ELF-1 (cell line): ENCODE measurements around the gene JARID2.
"Not testable (repeated sequence)": the region's sequence is repeated elsewhere in the genome, so short reads cannot be mapped to it uniquely, and the experiment has no call there.

ENCODE experiments used
- DNase-seq: peaks from one replicate; pipeline ENCODE4 v3.0.0-alpha.2; 2016; ENCODE audit warnings: low read depth, low spot score

The JARID2 gene

DNA sequence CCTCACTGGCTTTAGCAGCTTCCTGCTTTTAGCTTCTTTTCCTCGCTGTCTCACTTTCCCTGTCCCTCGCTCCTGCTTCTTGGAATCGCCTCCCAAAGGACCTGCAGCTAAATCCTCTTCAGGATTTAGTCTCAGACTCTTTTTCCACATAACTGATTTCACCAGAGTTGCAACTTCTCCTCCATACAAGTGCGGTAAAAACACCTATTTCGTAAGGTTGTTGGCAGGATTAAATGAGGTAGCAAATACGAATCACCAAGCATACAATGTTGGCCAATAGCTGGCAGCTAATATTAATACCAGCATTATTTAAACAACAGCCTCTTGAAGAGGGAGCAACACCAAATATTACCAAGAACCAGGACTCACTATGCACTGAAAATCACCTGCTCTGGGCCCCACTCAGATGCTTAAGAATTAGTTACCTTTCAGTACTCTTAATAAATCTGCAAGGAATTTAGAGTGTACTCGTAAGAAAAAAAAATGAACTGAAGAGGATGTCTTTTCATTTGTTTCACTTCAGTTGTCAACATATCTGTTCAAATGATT, 293.9 kb downstream of the JARID2 start:
- DNase-seq: no peak

DNA sequence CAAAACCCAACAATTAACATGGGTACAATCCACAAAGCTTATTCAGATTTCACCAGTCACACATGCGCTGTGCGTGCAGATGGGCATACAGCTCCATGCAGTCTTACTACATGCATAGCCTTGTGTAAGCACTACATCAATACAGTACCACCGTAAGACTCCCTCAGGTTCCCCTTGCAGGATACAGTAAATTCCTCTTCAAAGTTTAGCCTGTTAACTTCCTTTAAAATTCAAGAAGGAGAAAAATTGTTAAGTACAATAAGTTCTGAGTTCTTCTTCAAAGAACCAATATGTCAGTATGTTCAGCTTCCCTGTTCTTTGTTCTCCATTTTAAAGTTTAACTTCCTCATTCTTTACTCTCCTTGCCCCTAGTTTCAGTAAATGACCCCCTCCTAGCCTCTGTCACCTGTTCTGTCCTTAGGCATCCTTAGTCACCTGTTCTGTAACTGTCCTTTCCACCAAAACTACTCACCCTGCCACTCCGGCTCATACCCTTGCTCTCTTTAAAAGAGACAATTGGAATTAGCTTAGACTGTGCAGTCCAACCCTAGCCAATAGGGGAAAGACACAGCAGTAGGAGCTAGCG, 297.6 kb downstream of the JARID2 start:
- not testable (repeated sequence) for DNase-seq

DNA sequence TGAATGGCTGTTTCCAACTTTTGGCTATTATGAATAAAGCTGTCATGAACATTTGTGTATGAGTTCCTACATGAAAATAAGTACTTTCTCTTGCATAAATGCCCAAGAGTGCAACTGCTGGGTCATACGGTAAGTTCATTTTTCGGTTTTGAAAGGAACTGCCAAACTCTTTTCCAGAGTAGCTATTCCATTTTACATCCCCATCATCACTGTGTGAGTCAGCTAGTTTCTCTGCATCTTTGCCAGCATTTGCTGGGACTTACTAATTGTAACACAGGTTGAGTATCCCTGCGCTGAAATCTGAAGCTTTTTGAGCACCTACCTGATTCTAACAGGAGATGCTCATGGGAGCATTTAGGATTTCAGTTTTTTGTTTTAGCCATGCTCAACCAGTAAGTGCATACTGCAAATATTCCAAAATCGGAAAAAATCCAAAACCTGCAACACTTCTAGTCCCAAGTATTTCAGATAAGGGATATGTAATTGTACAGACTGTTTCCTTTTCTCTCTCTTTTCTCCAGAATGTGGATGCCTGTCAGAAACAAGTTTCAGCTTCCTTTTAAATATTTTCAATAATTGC, 298.5 kb downstream of the JARID2 start:
- DNase-seq: no peak

DNA sequence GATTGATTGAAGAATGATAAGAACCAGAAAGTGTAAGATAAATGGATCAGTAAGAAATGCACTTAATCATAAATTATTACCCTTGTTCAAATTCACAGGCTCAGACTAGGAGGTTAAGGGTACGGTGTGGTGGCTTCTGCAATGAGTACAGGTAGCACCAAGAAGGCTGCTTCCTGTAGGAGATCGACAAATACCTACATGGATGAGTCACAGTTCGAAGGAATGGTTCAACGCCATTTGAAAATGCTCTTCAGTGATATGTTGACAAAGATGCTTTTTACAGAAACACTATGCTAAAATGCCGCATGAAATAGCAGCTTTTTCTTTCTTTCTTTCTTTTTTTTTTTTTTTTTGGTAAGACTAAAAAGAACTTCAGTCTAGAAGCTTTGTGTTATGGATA, 300.7 kb downstream of the JARID2 start:
- DNase-seq: no peak

DNA sequence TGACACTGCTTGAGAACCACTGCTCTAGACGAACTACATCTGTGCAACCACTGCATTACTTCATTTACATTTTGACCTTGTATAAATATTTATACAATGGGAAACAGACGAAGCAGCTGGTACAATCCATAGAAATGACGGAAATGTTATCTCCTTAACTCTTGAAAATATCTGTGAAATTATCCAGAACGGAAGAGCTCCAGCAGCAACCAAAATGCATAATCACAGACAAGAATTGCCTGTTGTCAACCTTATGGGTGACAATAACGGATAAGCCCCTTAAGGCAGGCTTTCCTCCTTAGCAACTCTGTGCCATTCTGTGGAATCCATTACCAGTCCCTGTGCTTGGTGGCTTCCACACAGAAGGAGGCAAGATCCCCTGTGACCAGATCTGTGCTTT, 301.5 kb downstream of the JARID2 start:
- no peak for DNase-seq

DNA sequence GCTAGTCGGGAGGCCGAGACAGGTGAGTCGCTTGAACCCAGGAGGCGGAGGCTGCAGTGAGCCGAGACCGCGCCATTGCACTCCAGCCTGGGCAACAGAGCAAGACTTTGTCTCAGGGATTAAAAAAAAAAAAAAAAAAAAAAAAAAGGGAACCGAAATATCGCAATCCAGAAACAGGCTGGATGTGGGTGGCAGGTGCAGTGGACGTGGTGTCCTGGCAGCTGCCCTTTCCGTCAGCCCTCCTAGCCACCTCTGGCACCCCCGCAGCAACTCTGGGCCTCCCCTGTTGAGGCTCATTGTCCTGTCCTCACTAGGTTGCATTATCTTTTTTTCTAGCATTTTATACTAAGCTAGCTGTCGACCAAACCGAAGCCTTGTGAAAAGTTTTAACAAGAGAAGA, 303.5 kb downstream of the JARID2 start:
- no peak for DNase-seq

DNA sequence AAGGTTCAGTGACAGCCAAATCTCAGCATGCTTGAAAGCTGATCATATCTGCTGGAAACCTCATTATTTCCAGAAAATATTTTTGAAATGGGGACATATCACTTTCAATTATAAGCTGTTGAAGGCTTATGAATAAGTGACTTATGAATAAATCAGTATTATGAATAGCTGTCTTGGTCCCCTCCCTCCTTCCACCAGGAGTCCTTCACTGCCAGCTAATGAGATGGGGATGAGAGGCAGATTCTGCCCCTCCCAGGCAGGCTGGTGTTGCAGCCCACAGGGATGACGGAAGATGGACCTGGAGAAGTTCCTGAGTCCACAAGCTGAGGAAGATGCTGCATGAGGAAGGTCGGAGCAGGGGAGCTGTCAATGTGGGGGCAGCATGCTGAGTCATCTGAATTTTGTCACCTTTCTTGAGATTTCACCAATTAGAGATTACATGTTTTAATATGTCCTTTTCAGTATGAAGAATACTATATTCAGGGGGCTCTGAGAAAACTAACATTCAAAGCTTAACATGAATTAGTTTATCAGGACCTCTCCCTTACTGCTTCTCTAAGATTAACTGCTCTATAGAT, 304.8 kb downstream of the JARID2 start:
- no peak for DNase-seq

DNA sequence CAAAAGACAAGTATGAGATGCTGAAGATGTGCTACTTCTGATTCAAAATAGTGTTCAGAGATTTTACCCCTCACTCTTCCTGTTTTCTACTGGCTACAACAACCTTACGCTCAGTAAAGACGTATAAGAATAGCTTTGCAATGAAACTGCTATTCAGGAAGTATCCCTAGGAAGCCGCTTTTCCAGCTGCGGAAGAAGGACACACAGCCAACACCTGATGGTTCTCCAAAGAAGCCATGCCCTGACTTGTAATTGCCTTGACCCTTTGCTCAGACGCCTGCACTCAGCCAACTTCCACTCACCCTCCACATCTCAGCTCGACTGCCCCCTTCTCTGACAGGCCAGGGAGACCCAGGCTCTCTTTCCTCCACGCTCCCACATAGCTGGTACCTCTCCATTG, 305.4 kb downstream of the JARID2 start:
- DNase-seq: no peak

DNA sequence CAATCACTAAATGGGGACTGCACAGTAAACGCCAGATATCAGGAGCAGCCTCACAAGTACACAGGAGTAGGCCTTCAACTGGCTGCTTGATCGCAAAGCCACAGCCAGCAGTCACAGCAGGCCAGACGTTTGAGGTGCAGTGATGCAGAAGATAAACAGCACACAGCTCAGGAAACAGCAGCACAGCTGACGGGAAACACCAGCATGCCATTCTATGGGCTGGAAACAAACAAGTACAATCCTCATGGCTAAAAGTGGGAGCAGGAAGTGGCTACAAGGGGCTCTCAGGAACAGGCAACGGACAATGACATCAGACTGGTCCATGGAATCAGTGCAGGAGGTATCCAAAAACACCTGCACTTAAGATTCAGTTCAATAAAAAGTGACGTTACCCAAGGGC, 305.9 kb downstream of the JARID2 start:
- peak; percentile 65 for DNase-seq

DNA sequence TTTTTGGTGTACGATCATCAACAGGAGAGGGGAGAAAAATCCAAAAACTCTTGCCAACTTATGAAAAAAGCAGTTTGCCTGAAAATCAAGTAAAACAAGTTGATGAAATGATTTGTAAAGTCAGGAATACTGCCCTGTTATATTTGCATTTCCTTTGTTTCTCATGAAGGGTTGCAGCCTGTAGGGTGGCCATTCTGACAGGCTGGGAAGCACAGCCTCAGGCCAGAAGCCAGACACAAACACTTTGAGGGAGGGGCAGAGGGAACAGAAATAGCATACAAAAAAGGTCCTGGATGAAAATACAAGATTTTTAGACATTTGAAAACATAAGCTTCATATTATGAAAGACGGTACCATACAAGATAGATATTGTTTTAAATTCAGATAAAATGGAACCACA, 307.2 kb downstream of the JARID2 start:
- peak; percentile 70 for DNase-seq

DNA sequence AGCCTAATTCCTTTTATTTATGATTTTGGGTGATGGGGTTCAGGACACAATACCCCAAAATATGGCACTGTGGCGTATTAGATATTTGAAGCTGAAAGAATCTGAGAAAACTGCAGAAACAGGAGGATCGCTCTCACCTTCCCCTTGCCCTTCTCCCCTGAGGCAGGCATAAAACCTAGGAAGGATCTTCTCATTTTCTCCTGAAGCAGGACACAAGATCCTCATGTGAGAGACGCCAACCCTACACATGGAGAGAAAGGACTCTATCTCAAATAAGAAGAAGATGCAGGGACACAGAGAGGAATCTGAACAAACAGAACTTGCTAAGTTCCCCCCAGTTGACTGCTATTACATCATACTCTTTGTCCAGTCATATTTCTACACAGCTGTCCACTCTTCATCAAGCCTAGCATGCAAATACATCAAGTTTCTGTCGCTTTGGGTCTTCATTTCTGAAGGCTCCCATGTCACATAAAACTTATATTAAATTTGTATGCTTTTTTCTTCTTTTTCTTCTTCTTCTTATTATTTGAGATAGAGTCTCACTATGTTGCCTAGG, 307.9 kb downstream of the JARID2 start:
- DNase-seq: no peak

DNA sequence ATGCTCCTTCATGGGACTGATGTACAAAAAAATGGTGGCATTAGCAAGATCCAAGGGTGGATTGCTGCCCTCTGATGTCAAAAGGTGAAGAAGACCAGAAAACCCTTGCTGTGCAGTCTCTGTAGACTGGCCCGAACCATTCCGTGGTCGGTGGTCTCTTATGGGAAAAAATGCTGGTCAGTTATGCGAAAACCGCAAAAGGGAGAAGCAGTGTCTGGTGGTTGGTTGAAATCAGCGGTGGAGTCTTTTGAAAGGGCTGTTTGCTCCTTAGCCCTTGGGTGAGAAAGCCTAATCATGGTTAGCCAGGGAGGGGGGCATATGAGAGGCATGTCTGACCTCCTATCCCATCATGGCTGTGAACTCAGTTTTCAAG, 308.8 kb downstream of the JARID2 start:
- DNase-seq: peak; percentile 24

DNA sequence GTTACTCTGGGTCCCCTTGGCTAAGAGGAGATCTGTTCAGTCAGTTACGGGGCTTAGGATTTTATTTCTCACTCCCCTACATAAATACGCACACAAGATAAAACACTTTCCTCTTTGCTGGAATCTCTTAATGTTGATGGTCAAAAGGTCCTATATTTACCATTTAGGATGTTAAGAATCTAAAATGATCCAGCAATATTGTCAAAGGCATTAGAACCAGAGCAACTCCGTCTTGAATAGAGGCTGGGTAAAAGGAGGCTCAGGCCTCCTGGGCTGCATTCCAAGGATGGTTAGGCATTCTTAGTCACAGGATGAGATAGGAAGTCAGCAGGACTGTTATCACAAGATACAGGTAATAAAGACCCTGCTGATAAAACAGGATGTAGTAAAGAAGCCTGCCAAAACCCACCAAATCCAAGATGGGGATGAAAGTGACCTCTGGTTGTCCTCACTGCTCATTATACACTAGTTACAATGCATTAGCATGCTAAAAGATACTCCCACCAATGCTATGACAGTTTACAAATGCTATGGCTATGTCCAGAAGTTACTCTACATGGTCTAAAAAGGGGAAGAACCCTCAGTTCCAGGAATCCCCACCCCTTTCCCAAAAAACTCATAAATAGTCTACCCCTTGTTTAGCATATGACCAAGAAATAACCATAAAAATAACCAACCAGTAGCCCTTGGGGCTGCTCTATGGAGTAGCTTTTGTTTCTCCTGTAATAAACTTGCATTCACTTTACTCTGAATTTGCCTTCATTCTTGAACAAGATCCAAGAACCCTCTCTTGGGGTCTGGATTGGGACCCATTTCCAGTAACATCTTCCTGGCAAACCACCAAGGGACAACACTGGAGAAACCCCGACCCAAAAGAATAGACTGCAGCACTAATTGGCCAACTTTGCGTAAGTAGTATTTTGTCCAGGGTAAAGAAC, 309.5 kb downstream of the JARID2 start:
- peak; percentile 44 for DNase-seq

DNA sequence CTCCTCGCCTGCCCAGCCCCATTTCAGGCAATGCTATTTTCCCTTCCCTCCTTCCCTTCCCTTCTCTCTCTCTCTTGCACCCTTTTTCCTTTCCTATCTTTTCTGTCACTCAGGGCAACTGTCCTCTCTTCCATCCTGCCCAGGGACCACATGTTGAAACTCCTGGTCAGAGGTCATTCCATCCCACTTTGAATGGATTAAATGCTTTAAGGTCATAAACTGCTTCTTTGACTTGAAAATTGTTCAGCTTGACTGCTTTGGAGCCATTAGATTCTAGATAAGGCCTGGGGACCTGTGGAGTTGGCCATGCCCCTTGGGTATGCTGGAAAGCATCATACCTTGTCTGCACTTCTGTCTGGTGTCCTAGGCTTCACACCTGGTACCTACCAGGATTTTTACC, 310.8 kb downstream of the JARID2 start:
- peak; percentile 56 for DNase-seq

DNA sequence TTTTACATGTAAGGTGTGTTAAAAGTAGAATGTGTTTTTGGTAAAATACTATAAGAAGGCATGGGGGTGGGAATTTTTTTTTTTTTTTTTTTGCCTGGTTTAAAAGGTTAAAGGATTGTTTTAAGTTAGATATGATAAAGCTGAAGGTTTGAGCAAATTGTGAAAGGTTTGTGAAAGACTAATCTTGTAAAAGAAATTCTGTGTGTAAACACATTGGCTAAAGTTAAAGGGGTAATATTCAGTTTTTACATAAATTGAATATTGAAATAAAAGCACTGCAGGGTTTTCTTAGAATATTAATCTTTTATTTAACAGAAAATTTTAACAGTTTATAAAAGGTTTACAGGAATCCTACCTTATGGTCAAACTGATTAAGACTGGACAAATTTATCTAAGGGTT, 311.3 kb downstream of the JARID2 start:
- no peak for DNase-seq

DNA sequence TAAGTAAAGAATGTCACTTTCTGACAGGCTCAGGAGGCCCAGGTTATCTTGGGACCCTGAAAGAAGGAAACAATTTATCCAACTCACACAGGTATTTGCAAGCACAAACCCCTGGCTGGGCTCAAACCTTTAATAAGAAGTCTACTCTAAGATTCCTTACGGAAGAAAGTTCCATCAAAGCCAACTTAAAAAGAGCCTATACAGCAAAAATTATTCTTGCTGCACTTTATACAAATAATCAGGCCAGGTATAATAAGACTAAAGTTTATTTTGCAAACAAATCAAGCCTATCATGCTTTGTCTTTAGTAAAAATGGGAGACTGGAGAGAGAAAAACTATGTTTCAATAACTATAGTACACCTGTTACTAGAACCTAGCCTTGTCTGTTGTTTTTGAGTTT, 314.8 kb downstream of the JARID2 start:
- DNase-seq: no peak

DNA sequence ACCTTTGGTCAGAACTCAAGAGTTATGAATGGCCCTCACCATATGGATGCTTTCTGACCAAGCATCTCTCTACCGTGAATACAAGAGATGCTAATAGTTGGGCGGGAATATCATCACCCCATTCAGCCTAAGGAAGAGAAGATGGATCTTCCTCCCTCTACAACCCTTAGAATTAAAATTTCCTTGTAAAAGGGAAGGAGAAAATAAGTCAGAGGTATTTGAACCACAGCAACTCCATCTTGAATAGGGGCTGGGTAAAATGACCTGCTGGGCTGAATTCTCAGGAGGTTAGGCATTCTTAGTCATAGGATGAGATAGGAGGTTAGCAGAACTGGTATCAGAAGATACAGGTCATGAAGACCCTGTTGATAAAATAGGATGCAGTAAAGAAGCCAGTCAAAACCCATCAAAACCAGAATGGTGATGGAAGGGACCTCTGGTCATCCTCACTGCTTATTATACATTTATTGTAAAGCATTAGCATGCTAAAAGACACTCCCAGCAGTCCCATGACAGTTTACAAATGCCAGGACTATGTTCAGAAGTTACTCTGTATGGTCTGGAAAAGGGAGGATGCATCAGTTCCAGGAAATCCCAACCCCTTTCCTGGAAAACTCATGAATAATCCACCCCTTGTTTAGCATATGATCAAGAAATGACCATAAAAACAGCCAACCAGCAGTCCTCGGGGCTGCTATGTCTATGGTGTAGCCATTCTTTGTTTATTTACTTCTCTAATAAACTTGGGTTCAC, 315.8 kb downstream of the JARID2 start:
- DNase-seq: no peak

DNA sequence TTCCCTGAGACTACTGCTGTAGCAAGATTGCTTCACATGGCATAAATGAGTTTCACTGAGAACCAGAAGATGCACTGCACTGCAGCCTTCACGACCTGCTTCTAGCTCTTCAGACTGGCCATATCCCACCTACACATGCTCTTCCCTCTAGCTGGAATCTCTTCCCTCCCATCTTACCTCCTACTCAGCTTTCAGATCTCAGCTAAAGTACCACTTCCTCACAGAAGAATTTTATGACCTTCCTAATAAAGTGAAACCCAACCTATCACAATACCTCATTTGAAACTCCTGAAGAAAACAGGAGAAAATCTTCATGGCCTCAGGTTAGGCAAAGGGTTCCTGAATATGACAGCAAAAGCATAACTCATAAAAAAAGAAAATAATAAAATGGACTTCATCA, 317.1 kb downstream of the JARID2 start:
- no peak for DNase-seq

DNA sequence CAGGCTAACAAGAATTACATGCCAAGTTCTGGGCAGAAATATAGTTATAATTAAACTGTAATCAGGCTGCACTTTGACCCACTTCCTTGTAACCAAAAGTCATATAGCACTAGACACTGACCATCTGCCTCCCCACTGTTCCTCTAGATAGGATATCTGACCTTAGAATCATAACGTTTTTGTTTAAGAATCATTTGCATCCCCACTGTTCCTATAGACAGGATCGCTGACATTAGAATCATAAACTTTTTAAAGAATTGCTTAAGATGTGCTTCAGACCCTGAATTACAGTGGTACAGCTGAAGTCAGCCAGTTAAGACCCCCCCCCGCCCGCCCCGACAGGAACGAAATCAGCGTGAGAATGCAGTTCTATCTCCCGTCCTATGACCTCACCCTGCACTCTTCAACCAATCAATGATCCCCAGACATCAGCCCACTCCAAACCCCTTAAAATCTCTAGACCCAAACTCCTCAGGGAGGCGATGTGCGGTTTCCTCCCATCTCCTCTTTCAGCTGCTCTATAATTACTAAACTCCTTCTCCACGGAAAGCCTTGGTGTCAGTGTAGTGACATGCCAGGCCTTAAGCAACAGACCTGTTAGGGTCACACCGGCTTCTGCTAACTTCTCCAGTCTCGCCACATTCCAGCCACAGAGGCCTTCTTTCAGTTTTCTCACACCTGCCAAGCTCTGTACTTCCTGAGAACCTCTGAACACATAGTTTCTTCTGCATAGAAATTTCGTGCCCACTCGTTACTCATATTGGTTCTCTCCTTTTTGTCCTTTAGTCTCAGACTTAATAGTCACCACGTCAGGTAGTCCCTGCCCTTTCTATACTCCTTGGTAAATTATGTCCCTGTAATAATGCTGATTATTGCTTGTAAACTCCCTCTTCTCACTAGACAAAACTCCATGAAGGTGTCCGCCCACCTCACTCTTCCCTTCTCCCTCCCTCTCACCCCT, 323.4 kb downstream of the JARID2 start:
- peak; percentile 57 for DNase-seq

DNA sequence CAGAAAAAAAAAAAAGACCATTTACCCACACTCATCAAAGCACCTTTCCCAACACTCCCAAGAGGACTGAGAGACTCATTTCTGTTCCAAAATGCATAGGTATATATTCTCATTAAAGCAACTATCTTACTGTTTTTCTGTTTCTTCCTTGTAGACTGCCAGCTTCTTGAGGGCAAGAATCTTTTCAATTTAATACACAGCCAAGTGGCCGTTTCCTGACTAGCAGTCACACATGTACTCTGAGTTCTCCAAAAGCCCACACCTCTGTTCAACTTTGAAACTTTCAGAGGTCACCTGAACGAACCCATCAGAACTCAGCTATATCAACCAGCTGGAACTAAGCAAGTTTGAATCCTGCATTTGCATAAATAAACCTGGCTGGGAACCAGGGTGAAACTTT, 324.3 kb downstream of the JARID2 start:
- no peak for DNase-seq
